ENCODE results near the gene H2BK1.

The H2BK1 gene

GRCh38 chr7:151179287-151179860 is 30.9 kb downstream of the H2BK1 start:
- no peak for DNase-seq (ENCODE audit: low read depth)

- DNase-seq (ENCODE audit: low read depth) = no peak
Observed at GRCh38 chr7:151178831-151179230, 31.5 kb downstream of the H2BK1 start.

GRCh38 chr7:151178236-151178635 is 32.1 kb downstream of the H2BK1 start:
- DNase-seq (ENCODE audit: low read depth) = no peak

GRCh38 chr7:151177310-151177709 is 33.0 kb downstream of the H2BK1 start:
- no peak for DNase-seq (ENCODE audit: low read depth)

- DNase-seq (ENCODE audit: low read depth) = no peak
Observed at GRCh38 chr7:151176401-151176800, 33.9 kb downstream of the H2BK1 start.

- DNase-seq (ENCODE audit: low read depth) = no peak
Observed at GRCh38 chr7:151175793-151176311, 34.4 kb downstream of the H2BK1 start.

GRCh38 chr7:151175047-151175792 is 35.1 kb downstream of the H2BK1 start:
- DNase-seq (ENCODE audit: low read depth) = no peak

GRCh38 chr7:151174246-151175046 is 35.8 kb downstream of the H2BK1 start:
- DNase-seq (ENCODE audit: low read depth) = no peak

GRCh38 chr7:151173386-151174245 is 36.7 kb downstream of the H2BK1 start:
- no peak for DNase-seq (ENCODE audit: low read depth)

GRCh38 chr7:151172273-151173141 is 37.8 kb downstream of the H2BK1 start:
- peak; percentile 71 for DNase-seq (ENCODE audit: low read depth)

- DNase-seq (ENCODE audit: low read depth) = no peak
Observed at GRCh38 chr7:151168787-151169162, 41.5 kb downstream of the H2BK1 start.

- peak; percentile 36 for DNase-seq (ENCODE audit: low read depth)
Observed at GRCh38 chr7:151168003-151168786, 42.1 kb downstream of the H2BK1 start.

GRCh38 chr7:151167197-151167961 is 42.9 kb downstream of the H2BK1 start, which contains the start of gene GBX1:
Gene GBX1 (minus strand): TSS chr7:151167694. CDS start chr7:151167548, 146 bp downstream.
- DNase-seq (ENCODE audit: low read depth) = no peak

GRCh38 chr7:151166629-151167196 is 43.6 kb downstream of the H2BK1 start:
- no peak for DNase-seq (ENCODE audit: low read depth)

- DNase-seq (ENCODE audit: low read depth) = no peak
Observed at GRCh38 chr7:151161757-151162156, 48.5 kb downstream of the H2BK1 start.

Measured in activated T-cell treated with anti-CD3 and anti-CD28 coated beads for 24 hours (primary cell).